Adrenal gland (tissue), 5 donors: ENCODE results near the gene PPIL6.

Experiments
- POLR2A ChIP-seq, 2 donors: fragments of 450-650 bp; IDR thresholded peaks; one replicate each; pipeline ENCODE4 v1.6.1; 2017; ENCODE audit warnings: antibody characterized with exemption in 2 of 2, mild to moderate bottlenecking in 2 of 2, moderate library complexity in 1 of 2
- TF ChIP-seq, protein P1 (sequence below), 6 experiments: fragments of 450-650 bp in 4 of 6; fragments of 200-600 bp in 2 of 6; sonication (generic) in 1 of 6; IDR thresholded peaks; 1 replicate in 5 of 6; 2 replicates in 1 of 6; pipeline versions ENCODE4 v1.5.1 to v1.8.0; 2016 to 2021; ENCODE audit warnings: antibody characterized with exemption in 6 of 6, mild to moderate bottlenecking in 2 of 6, moderate library complexity in 1 of 6
- donor health status: DM: no; HTN: no; CAD: no.

DNA sequence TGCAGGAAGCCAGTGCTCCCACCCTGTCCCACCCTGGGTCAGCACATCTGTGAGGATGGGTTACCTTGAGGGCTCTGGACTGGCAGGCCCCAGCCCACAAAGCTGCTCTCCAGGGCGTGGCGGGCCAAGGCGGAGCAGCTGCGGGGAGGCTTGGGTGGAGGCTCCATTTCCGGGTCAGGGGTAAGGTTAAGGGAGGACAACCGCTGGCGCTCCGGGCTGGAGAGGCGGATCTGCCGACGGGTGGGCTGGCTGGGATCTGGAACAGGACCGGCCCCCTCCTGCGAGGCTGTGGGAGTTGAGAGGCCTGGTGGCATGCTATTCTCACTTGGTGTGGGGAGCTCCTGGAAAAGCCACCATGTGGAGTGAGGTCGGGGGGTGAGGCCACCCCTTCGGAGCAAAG, 5.6 kb upstream of the PPIL6 start:
- no peak for TF ChIP-seq POLR2A (IDR thresholded peaks at IDR 0.05)
- TF ChIP-seq, protein P1, sequence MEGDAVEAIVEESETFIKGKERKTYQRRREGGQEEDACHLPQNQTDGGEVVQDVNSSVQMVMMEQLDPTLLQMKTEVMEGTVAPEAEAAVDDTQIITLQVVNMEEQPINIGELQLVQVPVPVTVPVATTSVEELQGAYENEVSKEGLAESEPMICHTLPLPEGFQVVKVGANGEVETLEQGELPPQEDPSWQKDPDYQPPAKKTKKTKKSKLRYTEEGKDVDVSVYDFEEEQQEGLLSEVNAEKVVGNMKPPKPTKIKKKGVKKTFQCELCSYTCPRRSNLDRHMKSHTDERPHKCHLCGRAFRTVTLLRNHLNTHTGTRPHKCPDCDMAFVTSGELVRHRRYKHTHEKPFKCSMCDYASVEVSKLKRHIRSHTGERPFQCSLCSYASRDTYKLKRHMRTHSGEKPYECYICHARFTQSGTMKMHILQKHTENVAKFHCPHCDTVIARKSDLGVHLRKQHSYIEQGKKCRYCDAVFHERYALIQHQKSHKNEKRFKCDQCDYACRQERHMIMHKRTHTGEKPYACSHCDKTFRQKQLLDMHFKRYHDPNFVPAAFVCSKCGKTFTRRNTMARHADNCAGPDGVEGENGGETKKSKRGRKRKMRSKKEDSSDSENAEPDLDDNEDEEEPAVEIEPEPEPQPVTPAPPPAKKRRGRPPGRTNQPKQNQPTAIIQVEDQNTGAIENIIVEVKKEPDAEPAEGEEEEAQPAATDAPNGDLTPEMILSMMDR (IDR thresholded peaks at IDR 0.05), result no peak
